Breast epithelium (tissue), 4 donors: ENCODE data around the gene RUVBL2. TPM values are rescaled to one million over a fixed set of nuclear protein-coding genes. Genes with fewer than 3 reads are reported as not detected.
A peak's percentile ranks its signal among the peaks of the same experiment; 100 is the strongest.

Experiments used
- DNase-seq, 2 donors: peaks; one replicate each; pipeline ENCODE4 v3.0.0-alpha.2; 2019; ENCODE audit warnings: low spot score in 2 of 2
- H3K27ac ChIP-seq, 2 donors: fragments of 200-600 bp; sonication (generic) in 1 of 2; one replicate each; pipeline ENCODE4 v1.5.1; 2016 to 2019; ENCODE audit warnings: mild to moderate bottlenecking in 1 of 2
- H3K27me3 ChIP-seq, 2 donors: fragments of 200-600 bp; sonication (generic) in 1 of 2; one replicate each; pipeline versions ENCODE4 v1.5.1 to v1.6.0; 2017 to 2019; ENCODE audit warnings: control low read depth in 1 of 2, mild to moderate bottlenecking in 1 of 2
- H3K36me3 ChIP-seq: fragments of 200-600 bp; one replicate; pipeline ENCODE4 v1.5.1; 2019
- H3K4me1 ChIP-seq, 2 donors: fragments of 200-600 bp; sonication (generic); one replicate each; pipeline ENCODE4 v1.5.1; 2016 to 2019; ENCODE audit warnings: control low read depth in 1 of 2
- H3K4me3 ChIP-seq, 3 donors: fragments of 200-600 bp; sonication (generic); 1 replicate in 2 of 3; 2 replicates in 1 of 3; pipeline ENCODE4 v1.5.1; 2016 to 2019; ENCODE audit warnings: mild to moderate bottlenecking in 3 of 3, moderate library complexity in 2 of 3
- H3K9me3 ChIP-seq, 2 donors: fragments of 200-600 bp; sonication (generic) in 1 of 2; one replicate each; pipeline ENCODE4 v1.5.1; 2016 to 2019; ENCODE audit warnings: control low read depth in 1 of 2
- POLR2A ChIP-seq: fragments of 450-650 bp; IDR thresholded peaks from one replicate; pipeline ENCODE4 v1.6.1; 2016; ENCODE audit warnings: antibody characterized with exemption, mild to moderate bottlenecking, moderate library complexity
- POLR2AphosphoS5 ChIP-seq, 3 donors: sonication (generic); formaldehyde crosslinking; IDR thresholded peaks; one replicate each; pipeline ENCODE4 v1.6.1; 2017; ENCODE audit warnings: antibody characterized with exemption in 3 of 3
- intact Hi-C: fragments of 100-400 bp; cut with DNase I; formaldehyde crosslinking; loops from one replicate; pipeline ENCODE4 v1.15.1; 2023; ENCODE audit warnings: low total_unique reads
- total RNA-seq, 3 donors: library from RNA; depleted of rRNA; stranded (reverse); fragments of >200 nt; gene quantifications; one replicate each; pipeline ENCODE4 v1.1.0, GENCODE V29; 2016
- TF ChIP-seq, protein P1 (sequence below), 3 donors: fragments of 450-650 bp; IDR thresholded peaks; one replicate each; pipeline ENCODE4 v1.5.1; 2016 to 2017; ENCODE audit warnings: antibody characterized with exemption in 3 of 3, mild to moderate bottlenecking in 3 of 3, moderate library complexity in 3 of 3

The RUVBL2 gene
- total RNA-seq, 3 donors from 2014 or later, result 74.1 to 104 (median 84.0) TPM

DNA sequence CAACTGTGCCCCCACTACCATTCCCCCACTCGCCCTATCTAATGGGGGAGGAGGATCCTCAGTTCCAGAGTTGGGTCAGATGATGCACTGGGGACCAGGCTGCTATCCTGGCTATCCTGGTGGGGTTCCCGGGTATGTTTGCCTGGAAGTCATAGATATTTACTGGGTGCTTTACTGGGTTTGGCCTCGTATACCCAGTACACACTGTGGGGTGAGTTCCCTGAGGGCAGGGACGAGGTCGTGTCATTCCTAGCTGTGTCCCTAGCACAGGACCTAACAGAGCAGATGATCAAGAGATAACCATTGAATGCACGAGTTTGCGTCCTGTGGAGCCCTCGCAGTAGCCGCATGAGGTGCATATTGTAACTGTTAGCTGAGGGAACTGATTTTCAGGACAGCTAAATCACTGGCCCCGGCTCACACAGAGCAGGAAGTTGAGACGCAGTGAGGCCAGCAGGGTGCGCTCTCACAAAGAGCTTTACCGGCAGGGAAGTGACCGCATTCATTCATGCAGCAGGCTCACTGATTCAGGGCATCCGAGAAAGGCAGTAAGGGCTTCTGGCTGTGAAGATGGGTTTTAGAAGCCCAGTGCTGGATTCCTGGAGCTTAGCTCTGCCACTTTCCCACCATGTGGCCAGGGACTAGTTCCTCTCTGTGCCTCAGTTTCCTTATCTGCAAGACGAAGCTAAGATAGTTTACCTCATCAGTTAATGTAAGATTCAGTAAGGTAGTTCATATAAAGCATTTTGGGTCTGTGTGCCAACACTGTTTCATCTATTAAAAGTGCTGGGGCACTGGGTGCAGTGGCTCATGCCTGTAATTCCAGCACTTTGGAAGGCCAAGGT is 6.0 kb downstream of the RUVBL2 start:
- H3K4me1 ChIP-seq, result no peaks in the 10 kb centered on the region
- H3K27ac ChIP-seq, result no peak overlapping the region
- TF ChIP-seq, protein P1, sequence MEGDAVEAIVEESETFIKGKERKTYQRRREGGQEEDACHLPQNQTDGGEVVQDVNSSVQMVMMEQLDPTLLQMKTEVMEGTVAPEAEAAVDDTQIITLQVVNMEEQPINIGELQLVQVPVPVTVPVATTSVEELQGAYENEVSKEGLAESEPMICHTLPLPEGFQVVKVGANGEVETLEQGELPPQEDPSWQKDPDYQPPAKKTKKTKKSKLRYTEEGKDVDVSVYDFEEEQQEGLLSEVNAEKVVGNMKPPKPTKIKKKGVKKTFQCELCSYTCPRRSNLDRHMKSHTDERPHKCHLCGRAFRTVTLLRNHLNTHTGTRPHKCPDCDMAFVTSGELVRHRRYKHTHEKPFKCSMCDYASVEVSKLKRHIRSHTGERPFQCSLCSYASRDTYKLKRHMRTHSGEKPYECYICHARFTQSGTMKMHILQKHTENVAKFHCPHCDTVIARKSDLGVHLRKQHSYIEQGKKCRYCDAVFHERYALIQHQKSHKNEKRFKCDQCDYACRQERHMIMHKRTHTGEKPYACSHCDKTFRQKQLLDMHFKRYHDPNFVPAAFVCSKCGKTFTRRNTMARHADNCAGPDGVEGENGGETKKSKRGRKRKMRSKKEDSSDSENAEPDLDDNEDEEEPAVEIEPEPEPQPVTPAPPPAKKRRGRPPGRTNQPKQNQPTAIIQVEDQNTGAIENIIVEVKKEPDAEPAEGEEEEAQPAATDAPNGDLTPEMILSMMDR (IDR thresholded peaks at IDR 0.05), result peak in 1 of 3 donors; percentile 29
- no peak for TF ChIP-seq POLR2AphosphoS5 (IDR thresholded peaks at IDR 0.05)
- no peaks in the 10 kb centered on the region for H3K9me3 ChIP-seq
- intact Hi-C loops, result no loop called here
- DNase-seq, result no peak
- no peak overlapping the region for H3K4me3 ChIP-seq
- no peaks in the 10 kb centered on the region for H3K36me3 ChIP-seq
- no peaks in the 10 kb centered on the region for H3K27me3 ChIP-seq

DNA sequence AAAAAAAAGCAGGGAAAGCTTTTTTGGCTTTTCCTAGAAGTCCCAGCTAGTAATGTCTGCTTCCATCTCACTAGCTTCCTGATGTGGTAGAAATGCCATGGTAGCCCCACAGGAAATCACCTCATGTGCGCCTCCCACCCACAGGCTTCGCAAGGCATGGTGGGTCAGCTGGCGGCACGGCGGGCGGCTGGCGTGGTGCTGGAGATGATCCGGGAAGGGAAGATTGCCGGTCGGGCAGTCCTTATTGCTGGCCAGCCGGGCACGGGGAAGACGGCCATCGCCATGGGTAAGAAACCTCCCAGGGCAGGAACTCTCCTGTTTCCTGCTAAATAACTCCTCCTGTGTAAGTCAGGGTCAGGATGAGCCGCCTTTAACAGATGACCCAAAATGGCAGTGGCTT is 10.4 kb downstream of the RUVBL2 start:
- Histone ChIP-seq H3K27ac (no peak overlapping the region), H3K4me1 (no peaks in the 10 kb centered on the region), H3K27me3 (no peaks in the 10 kb centered on the region), H3K36me3 (peaks cover 5% of the 10 kb centered on the region), H3K9me3 (no peaks in the 10 kb centered on the region), H3K4me3 (no peak overlapping the region)
- TF ChIP-seq POLR2AphosphoS5 (IDR thresholded peaks at IDR 0.05) (no peak), POLR2A (no peak)
- TF ChIP-seq, protein P1 (IDR thresholded peaks at IDR 0.05), result no peak
- intact Hi-C loops, result no loop called here
- DNase-seq, result no peak

DNA sequence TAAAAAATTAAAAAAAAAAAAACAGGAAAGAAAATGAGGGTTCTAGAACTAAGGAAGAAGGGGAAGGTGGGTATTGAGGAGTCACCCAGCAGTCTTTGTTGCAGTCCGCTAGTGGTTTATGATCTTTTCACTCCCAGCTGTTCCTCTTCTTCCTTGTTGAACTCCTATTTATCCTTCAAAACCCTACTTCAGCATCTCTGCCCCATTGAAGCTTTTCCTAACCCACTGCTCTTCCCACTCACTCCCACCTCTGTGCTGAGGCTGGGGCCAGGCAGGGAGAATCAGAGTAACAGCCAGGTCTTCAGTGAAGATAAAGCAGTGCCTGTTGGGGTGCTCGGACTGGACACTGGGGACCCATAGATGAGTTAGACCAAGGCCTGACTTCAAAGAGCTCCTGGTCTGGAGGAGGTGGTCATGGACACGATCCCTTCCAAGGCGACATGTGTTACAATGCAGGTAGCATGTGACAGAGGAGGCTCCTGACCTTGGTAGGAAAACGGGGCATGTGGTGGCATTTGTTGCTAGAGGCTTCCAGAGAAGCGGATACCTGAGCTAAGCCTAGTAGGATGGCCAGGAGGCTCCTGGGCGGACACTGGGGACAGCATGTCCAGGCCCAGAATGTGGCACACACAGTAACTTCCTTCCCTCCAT is 11.4 kb downstream of the RUVBL2 start:
- Histone ChIP-seq H3K4me1 (no peaks in the 10 kb centered on the region), H3K9me3 (no peaks in the 10 kb centered on the region), H3K27ac (no peak overlapping the region), H3K36me3 (peaks cover 5% of the 10 kb centered on the region), H3K4me3 (no peak overlapping the region), H3K27me3 (no peaks in the 10 kb centered on the region)
- TF ChIP-seq, protein P1 (IDR thresholded peaks at IDR 0.05), result no peak
- TF ChIP-seq POLR2A, result no peak
- TF ChIP-seq POLR2AphosphoS5 (IDR thresholded peaks at IDR 0.05), result no peak
- no peak for DNase-seq
- intact Hi-C loops, result no loop called here

DNA sequence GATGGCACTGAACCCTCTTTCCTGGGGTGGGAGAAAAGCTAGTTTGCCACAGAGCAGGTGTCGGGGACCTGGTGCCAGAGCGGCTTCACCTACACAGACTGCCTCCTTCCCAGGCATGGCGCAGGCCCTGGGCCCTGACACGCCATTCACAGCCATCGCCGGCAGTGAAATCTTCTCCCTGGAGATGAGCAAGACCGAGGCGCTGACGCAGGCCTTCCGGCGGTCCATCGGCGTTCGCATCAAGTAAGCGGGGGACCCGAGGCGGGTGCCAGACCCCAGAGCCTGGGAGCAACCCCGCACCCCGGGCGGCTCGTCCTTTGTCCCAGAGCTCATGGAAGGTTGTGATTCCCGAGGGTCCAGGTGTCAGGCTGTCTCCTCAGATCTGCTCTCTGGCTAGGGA is 13.2 kb downstream of the RUVBL2 start:
- H3K4me3 ChIP-seq, result no peak overlapping the region
- no peak for DNase-seq
- intact Hi-C loops, result no loop called here
- no peaks in the 10 kb centered on the region for H3K27me3 ChIP-seq
- H3K9me3 ChIP-seq, result no peaks in the 10 kb centered on the region
- H3K4me1 ChIP-seq, result no peaks in the 10 kb centered on the region
- H3K27ac ChIP-seq, result no peak overlapping the region
- no peak for TF ChIP-seq POLR2A
- TF ChIP-seq, protein P1 (IDR thresholded peaks at IDR 0.05), result no peak
- TF ChIP-seq POLR2AphosphoS5 (IDR thresholded peaks at IDR 0.05), result no peak
- H3K36me3 ChIP-seq, result peaks cover 5% of the 10 kb centered on the region

DNA sequence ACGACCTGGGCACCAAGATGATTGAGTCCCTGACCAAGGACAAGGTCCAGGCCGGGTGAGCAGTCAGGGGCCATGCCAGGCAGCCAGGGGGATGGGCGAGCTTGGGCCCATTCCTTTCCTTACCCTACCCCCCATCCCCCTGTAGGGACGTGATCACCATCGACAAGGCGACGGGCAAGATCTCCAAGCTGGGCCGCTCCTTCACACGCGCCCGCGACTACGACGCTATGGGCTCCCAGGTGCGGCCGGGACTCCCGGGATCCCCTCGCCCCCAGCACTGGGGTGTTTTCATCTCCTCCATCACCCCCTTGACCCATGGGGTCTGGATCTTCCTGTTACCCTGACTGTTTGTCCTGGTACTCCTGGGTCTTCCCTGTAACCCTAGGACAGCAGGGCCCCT is 16.1 kb downstream of the RUVBL2 start:
- Histone ChIP-seq H3K9me3 (no peaks in the 10 kb centered on the region), H3K27me3 (no peaks in the 10 kb centered on the region), H3K4me3 (no peak overlapping the region), H3K27ac (no peak overlapping the region), H3K4me1 (no peaks in the 10 kb centered on the region), H3K36me3 (peaks cover 7% of the 10 kb centered on the region)
- no peak for DNase-seq
- intact Hi-C loops, result no loop called here
- TF ChIP-seq POLR2A, result no peak
